ENCODE results near the gene WDR27.
"Not testable (repeated sequence)": the region's sequence is repeated elsewhere in the genome, so short reads cannot be mapped to it uniquely, and the experiment has no call there.

WDR27 gene

DNA sequence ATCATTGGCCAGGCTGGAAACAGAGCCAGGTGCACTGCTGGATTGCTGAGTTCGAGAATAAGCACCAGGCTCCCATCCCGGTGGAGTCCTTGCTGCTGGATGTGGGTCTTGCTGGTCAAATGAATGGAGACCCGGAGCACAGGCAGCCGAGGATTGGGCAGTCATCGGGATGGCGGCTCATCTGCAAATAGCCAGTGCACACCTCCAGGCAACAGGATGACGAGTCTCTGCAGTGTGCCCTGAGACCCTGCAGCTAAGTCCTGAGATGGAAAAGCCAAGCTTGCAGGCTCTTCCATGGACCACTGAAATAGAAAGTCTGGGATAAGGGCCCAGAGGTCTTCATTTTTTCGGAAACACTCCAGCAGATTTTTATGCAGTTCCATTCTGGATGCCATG is 143.5 kb downstream of the WDR27 start:
- no peak for DNase-seq

GRCh38 chr6:169557887-169558286 is 143.9 kb downstream of the WDR27 start:
- DNase-seq, result no peak

DNA sequence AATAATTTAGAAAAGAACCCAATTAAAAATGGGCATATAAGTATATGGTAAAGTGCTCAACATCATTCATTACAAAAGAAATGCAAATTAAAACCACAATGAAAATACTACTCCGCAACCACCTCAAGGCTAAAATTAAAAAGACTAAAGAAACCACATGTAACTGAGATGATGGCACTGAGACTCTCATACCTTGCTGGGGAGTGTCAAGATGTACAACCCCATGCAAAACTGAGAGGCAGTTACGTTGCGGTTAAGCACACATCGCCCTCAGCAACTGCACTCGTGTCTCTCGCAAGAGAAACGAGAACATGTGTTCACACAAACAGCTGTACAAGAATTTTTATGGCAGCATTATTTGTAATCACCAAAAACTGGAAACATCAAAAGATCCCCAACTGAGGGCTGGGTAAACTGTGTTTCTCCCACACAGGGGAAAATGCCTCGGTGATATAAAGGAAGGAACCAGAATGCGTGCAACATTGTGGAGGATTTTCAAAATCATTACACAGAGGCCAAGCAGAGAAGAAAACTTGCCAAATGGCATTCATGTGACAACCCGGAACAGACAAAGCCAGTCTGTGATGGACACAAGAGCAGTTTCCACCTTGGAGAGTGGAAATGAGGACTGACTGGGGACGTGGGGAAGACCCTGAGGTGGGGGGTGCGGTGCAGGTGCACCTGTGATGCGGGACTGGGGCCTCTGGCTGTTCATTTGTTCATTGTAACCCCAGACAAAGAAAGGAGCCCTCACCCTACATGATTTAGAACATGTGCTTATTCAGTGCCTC is 144.9 kb downstream of the WDR27 start:
- DNase-seq, result no peak

GRCh38 chr6:169555971-169556617 is 145.7 kb downstream of the WDR27 start:
- DNase-seq, result no peak

DNA sequence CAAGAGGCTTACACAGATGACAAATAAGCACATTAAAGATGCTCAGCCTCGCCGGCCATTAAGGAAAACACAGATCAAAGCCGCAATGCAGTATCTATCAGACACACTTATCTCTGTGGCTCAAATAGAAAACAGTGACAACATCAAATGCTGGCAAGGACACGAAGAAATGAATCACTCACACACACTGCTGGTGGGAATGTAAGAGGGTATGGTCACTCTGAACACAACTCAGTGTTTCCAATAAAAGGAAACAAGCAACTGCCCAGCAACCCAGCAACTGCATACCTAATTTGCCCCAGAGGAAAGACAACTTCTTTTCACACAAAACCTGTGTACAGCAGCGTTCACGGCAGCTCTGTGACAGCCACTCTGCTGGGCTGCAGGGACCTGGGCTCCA is 155.8 kb downstream of the WDR27 start:
- no peak for DNase-seq

GRCh38 chr6:169543704-169544103 is 158.1 kb downstream of the WDR27 start:
- DNase-seq, result no peak

DNA sequence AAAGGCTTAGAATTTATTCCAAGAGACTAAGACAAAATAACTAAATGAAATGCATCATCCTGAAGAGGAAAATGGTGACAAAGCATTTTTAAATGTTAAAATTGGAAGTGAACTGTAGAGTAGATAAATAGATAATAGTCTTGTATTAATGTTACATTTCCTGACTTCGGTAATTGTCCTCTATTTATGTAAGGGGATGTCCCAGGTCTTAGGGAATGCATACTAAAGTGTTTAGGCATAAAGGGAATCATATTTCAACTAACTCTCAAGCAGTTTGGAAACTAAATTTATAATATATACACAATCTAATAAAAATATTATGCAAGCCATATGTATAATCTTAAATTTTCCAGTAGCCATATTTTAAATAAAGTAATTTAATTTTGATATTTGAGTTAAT is 159.3 kb downstream of the WDR27 start:
- no peak for DNase-seq

DNA sequence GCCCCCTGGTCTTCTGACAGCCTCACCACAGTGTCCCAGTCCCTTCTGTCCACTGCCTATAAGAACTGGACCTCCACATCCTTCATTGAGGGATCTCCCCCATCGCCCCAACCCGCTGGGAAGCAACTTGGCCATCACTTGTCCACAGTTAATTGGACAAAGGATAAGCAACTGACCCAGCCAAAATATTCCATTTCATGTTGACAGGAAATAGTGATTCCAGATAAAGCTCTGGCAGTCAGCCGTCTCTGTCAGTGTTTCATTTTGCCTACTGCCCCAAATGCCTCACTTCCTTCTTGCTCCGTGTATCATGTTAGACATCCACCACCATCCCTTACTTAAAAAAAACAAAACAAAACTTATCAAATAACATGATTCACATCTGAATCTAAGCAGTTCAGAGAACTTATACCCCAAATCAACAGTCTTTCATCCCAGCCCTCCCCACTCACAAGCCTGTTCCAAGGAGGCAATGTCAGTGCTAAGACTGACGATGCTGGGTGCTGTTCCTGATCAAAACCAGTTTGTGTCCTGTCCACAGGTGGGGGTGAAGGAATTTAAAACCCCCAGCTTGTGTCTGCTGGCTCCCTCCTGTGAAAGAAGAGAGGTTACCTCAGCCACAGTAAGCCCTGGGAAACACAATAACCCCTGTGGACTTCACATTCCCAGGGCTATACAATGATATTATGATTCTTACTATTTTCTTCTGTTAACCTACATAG is 162.5 kb downstream of the WDR27 start:
- no peak for DNase-seq

GRCh38 chr6:169536446-169537170 is 165.2 kb downstream of the WDR27 start:
- no peak for DNase-seq

GRCh38 chr6:169534039-169534421 is 167.8 kb downstream of the WDR27 start:
- no peak for DNase-seq

DNA sequence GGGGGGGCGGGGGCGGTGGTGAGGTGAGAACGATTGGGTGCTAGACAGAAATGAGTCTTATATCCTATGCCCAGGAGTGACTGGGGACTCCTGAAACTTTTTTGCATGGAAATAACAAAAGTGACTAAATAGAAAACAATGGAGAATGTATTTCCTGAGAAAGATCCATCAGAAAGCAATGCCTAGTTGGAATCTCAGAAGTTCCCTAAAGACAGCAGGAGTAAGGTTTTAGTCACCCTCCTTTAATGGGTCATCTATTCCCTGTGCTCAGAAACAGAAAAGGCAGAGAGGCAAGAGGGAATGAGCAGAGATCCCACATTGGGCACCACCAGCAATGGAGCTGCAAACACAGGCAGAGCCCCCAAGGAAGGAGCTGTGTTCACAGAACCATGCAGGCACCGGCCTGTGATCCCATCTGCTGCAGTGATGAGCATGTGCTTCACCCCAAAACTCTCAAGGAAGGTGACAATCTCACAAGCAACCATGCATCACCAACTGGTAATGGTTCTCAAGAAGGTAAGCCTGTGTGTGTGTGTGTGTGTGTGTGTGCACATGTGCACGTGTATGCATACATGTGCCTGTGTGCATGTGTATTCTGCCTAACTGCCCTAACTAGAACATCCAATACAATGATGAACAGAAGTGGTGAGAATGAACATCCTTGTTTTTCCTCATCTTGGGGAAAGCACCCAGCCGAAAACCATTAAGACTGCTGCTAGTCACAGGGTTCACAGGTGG is 168.4 kb downstream of the WDR27 start:
- no peak for DNase-seq

- no peak for DNase-seq
Measured at GRCh38 chr6:169530752-169531123, 171.1 kb downstream of the WDR27 start.

GRCh38 chr6:169529931-169530751 is 171.7 kb downstream of the WDR27 start:
- no peak for DNase-seq

DNA sequence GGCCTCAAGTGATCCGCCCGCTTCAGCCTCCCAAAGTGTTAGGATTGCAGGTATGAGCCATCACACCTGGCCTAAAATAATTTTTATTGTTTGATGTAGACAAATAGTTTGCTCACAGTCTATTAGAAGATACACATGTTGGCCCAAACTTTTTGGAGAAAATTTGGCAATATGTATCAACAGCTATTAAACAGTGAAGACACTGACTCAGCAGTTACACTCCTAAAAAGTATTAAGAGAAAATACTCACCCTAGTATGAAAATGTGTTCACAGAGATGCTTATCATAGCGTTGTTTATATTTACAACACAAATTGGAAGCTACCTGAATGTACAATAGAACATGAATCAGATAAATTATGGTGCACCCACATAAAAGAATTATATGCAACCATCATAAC is 173.1 kb downstream of the WDR27 start:
- DNase-seq, result no peak

- no peak for DNase-seq
Measured at GRCh38 chr6:169527306-169527705, 174.5 kb downstream of the WDR27 start.

- no peak for DNase-seq
Measured at GRCh38 chr6:169521825-169522224, 180.0 kb downstream of the WDR27 start.

GRCh38 chr6:169520104-169520503 is 181.7 kb downstream of the WDR27 start:
- no peak for DNase-seq

GRCh38 chr6:169518451-169518850 is 183.4 kb downstream of the WDR27 start:
- no peak for DNase-seq

- no peak for DNase-seq
Measured at GRCh38 chr6:169513478-169514193, 188.2 kb downstream of the WDR27 start.

DNA sequence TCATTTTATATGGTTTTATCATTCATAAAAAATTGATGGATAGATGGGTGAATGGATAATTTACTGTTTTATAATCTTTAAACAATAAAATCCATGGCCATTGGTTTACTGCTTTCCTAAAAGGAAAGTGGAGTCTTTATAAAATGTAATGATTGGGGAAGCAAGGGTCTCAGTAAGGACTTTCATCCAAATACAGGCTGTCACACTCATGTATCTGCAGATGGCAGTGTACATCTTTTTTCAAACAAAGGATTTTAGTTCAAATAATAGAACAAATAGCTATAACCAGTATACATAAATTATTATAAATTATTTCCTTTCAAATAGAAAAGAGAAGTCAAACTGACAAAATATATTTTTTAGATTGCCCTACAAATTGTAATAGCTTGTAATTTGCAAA is 190.0 kb downstream of the WDR27 start:
- not testable (repeated sequence) for DNase-seq

- no peak for DNase-seq
Measured at GRCh38 chr6:169510871-169511270, 191.0 kb downstream of the WDR27 start.

Measured in cortex of kidney (tissue), 1 donor.